ENCODE results near the gene F2. TPM values are rescaled to one million over a fixed set of nuclear protein-coding genes. Genes with fewer than 3 reads are reported as not detected.

The F2 gene
- total RNA-seq, 6 donors from 2014 or later, result 0.37 to 0.40 TPM; not detected in 4

- no peaks in the 10 kb centered on the region for H3K9me3 ChIP-seq
- H3K27me3 ChIP-seq, result no peaks in the 10 kb centered on the region
- 69% methylated on average over 8 of the region's 8 CpGs; no CpG with 5 or more reads in 1 of the 2 donors for WGBS, 2 donors
- DNase-seq (no peak), ATAC-seq (ENCODE audit: low FRiP score in 2 of 2) (no peak)
- no peak overlapping the region for H3K4me3 ChIP-seq
- no peaks in the 10 kb centered on the region for H3K36me3 ChIP-seq
- peaks cover 0 to 2% (median 2%) of the 10 kb centered on the region in 4 donors for H3K4me1 ChIP-seq
- TF ChIP-seq EP300 (IDR thresholded peaks at IDR 0.05) (no peak), CTCF (IDR thresholded peaks at IDR 0.05) (no peak), POLR2A (IDR thresholded peaks at IDR 0.05) (no peak), POLR2AphosphoS5 (IDR thresholded peaks at IDR 0.05) (no peak)
- no peak overlapping the region for H3K27ac ChIP-seq
Measured at GRCh38 chr11:46723359-46723680, 4.3 kb downstream of the F2 start.

DNA sequence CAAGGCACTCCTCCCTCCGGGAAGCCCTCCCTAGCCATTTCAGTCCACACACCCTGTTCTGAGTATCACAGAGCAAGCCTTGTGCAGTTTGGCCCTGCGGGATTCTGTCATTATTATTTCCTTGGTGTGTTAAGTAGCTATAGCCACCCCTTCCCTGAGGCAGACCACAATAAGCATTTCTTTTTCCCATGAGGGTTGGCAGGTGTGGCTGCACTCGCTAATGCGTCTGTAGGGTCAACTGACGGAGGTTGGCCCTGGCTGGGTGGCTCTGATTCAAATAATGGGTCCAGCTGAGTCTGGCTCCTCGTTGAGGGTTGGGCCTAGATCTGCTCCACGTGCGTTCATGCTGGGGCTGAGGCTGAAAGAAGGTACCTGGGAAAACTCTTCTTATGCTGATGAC is 5.1 kb downstream of the F2 start:
- Histone ChIP-seq H3K4me1 (no peaks in the 10 kb centered on the region), H3K9me3 (no peaks in the 10 kb centered on the region), H3K27ac (no peak overlapping the region), H3K4me3 (no peak overlapping the region), H3K27me3 (no peaks in the 10 kb centered on the region), H3K36me3 (no peaks in the 10 kb centered on the region)
- ATAC-seq (ENCODE audit: low FRiP score in 2 of 2), result no peak
- 71 to 77% methylated on average over 8 of the region's 8 CpGs for WGBS, 2 donors
- no peak for TF ChIP-seq EP300 (IDR thresholded peaks at IDR 0.05)
- no peak for TF ChIP-seq POLR2A (IDR thresholded peaks at IDR 0.05)
- no peak for TF ChIP-seq CTCF (IDR thresholded peaks at IDR 0.05)
- no peak for TF ChIP-seq POLR2AphosphoS5 (IDR thresholded peaks at IDR 0.05)
- no peak for DNase-seq

DNA sequence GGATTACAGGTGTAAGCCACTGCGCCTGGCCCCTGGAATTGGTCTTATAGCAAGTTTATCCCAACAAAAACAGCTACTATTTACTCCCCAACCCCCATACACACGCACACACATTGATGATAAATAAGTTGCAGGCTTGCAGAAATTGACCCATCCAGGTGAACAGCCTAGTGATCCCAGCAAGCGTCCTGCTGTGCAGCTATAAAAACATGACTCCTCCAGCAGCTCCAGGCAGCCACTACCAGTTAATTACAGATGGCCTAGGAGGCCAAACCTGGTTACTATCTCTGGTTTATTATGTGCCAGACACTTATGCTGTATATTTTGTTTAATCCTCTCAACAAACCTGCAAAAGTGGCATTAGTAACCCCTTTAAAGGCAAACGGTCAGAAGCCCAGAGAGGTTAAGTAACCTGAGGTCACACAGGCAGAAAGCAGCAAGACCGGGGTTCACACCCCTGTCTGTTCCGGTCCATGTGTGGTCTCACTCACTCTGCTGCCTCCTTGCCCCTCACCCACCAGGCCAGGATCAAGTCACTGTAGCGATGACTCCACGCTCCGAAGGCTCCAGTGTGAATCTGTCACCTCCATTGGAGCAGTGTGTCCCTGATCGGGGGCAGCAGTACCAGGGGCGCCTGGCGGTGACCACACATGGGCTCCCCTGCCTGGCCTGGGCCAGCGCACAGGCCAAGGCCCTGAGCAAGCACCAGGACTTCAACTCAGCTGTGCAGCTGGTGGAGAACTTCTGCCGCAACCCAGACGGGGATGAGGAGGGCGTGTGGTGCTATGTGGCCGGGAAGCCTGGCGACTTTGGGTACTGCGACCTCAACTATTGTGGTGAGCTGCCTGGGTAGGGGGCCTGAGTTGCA is 6.6 kb downstream of the F2 start:
- no peak overlapping the region for H3K4me3 ChIP-seq
- H3K36me3 ChIP-seq, result no peaks in the 10 kb centered on the region
- no peak for TF ChIP-seq POLR2A (IDR thresholded peaks at IDR 0.05)
- no peak for TF ChIP-seq POLR2AphosphoS5 (IDR thresholded peaks at IDR 0.05)
- TF ChIP-seq CTCF (IDR thresholded peaks at IDR 0.05), result no peak
- TF ChIP-seq EP300 (IDR thresholded peaks at IDR 0.05), result no peak
- H3K9me3 ChIP-seq, result no peaks in the 10 kb centered on the region
- WGBS, 2 donors, result 85 to 92% methylated on average over 13 to 19 of the region's 19 CpGs
- H3K27me3 ChIP-seq, result no peaks in the 10 kb centered on the region
- no peak overlapping the region for H3K27ac ChIP-seq
- no peaks in the 10 kb centered on the region for H3K4me1 ChIP-seq
- no peak for ATAC-seq (ENCODE audit: low FRiP score in 2 of 2)
- DNase-seq, result no peak

- DNase-seq (no peak), ATAC-seq (ENCODE audit: low FRiP score in 2 of 2) (no peak)
- 90 to 94% methylated on average over 26 of the region's 26 CpGs for WGBS, 2 donors
- Histone ChIP-seq H3K9me3 (no peaks in the 10 kb centered on the region), H3K36me3 (no peaks in the 10 kb centered on the region), H3K4me1 (no peaks in the 10 kb centered on the region), H3K27ac (no peak overlapping the region), H3K4me3 (no peak overlapping the region), H3K27me3 (no peaks in the 10 kb centered on the region)
- TF ChIP-seq POLR2AphosphoS5 (IDR thresholded peaks at IDR 0.05), result no peak
- no peak for TF ChIP-seq POLR2A (IDR thresholded peaks at IDR 0.05)
- no peak for TF ChIP-seq EP300 (IDR thresholded peaks at IDR 0.05)
- TF ChIP-seq CTCF (IDR thresholded peaks at IDR 0.05), result no peak
Measured at GRCh38 chr11:46726206-46726862, 7.3 kb downstream of the F2 start.
